Upper lobe of left lung (tissue), 4 donors: ENCODE results near the gene KRTAP22-1.

ENCODE experiments used
- CTCF ChIP-seq, 6 experiments: fragments of 450-650 bp in 4 of 6; fragments of 200-600 bp in 2 of 6; sonication (generic) in 2 of 6; IDR thresholded peaks; one replicate each; pipeline ENCODE4 v1.5.1; 2016 to 2019; ENCODE audit warnings: antibody characterized with exemption in 6 of 6
- EP300 ChIP-seq, 4 donors: sonication (generic); formaldehyde crosslinking; IDR thresholded peaks; one replicate each; pipeline ENCODE4 v1.5.1; 2017; ENCODE audit warnings: antibody characterized with exemption in 4 of 4, control low read depth in 2 of 4
- POLR2A ChIP-seq, 4 donors: fragments of 450-650 bp; IDR thresholded peaks; one replicate each; pipeline ENCODE4 v1.5.1; 2016 to 2017; ENCODE audit warnings: antibody characterized with exemption in 4 of 4, mild to moderate bottlenecking in 2 of 4
- POLR2AphosphoS5 ChIP-seq, 2 donors: sonication (generic); formaldehyde crosslinking; IDR thresholded peaks; one replicate each; pipeline ENCODE4 v1.5.1; 2017; ENCODE audit warnings: antibody characterized with exemption in 2 of 2

- TF ChIP-seq CTCF (IDR thresholded peaks at IDR 0.05) (no peak), POLR2AphosphoS5 (IDR thresholded peaks at IDR 0.05) (no peak), POLR2A (IDR thresholded peaks at IDR 0.05) (no peak), EP300 (IDR thresholded peaks at IDR 0.05) (no peak)
Observed at GRCh38 chr21:30612132-30612531, 11.2 kb downstream of the KRTAP22-1 start.
